Fibroblast of pulmonary artery (primary cell): ENCODE measurements around the gene UNC13D.

Source experiments
- DNase-seq: peaks from one replicate; pipeline ENCODE4 v3.0.0-alpha.2; 2010; ENCODE audit warnings: low read depth
- H3K4me3 ChIP-seq: replicated peaks from 2 replicates; pipeline ENCODE4 v1.5.1; 2011; ENCODE audit warnings: low read depth, mild to moderate bottlenecking, control low read depth, low read length, moderate library complexity
- CTCF ChIP-seq: IDR thresholded peaks from 2 replicates; pipeline ENCODE4 v1.5.1; 2011; ENCODE audit warnings: mild to moderate bottlenecking, control low read depth, low read length, inconsistent platforms; ENCODE audit errors: missing control alignments

UNC13D gene

GRCh38 chr17:75810216-75810615 is 34.0 kb downstream of the UNC13D start:
- TF ChIP-seq CTCF = no peak
- no peak for DNase-seq

GRCh38 chr17:75809631-75810111 is 34.5 kb downstream of the UNC13D start:
- no peak for DNase-seq
- TF ChIP-seq CTCF = no peak
- H3K4me3 ChIP-seq = no peak overlapping the region

More at GRCh38 chr17:75810216-75810615, 34.0 kb downstream of the UNC13D start:
- no peak overlapping the region for H3K4me3 ChIP-seq

GRCh38 chr17:75808905-75809621 is 35.1 kb downstream of the UNC13D start:
- DNase-seq = peak; percentile 74
- no peak overlapping the region for H3K4me3 ChIP-seq
- TF ChIP-seq CTCF = no peak

- H3K4me3 ChIP-seq = no peak overlapping the region
- DNase-seq = no peak
- no peak for TF ChIP-seq CTCF
Observed at GRCh38 chr17:75808549-75808904, 35.7 kb downstream of the UNC13D start.

- no peak overlapping the region for H3K4me3 ChIP-seq
- DNase-seq = no peak
- no peak for TF ChIP-seq CTCF
Observed at GRCh38 chr17:75807861-75808260, 36.3 kb downstream of the UNC13D start.

- TF ChIP-seq CTCF = no peak
- no peak for DNase-seq
- no peak overlapping the region for H3K4me3 ChIP-seq
Observed at GRCh38 chr17:75806822-75807500, 37.2 kb downstream of the UNC13D start.
